Hematopoietic multipotent progenitor cell (in vitro differentiated cells): Measurements from ENCODE around the gene COPB2. TPM values are rescaled to one million over a fixed set of nuclear protein-coding genes. Genes with fewer than 3 reads are reported as not detected.

Source experiments
- DNase-seq, 3 donors: peaks; one replicate each; pipeline ENCODE4 v3.0.0-alpha.2; 2011 to 2015; ENCODE audit warnings: low read depth in 2 of 3, low spot score in 2 of 3
- small RNA-seq: library from RNA; depleted of rRNA; stranded (forward); fragments of <200 nt; gene quantifications from one replicate; pipeline ENCODE3, GENCODE V24; 2012
- total RNA-seq: library from RNA; depleted of rRNA; stranded (reverse); fragments of >200 nt; gene quantifications from one replicate; pipeline ENCODE4 v1.2.3, GENCODE V29; 2012

COPB2 gene
- total RNA-seq, 1 donor = 40.9 TPM

DNA sequence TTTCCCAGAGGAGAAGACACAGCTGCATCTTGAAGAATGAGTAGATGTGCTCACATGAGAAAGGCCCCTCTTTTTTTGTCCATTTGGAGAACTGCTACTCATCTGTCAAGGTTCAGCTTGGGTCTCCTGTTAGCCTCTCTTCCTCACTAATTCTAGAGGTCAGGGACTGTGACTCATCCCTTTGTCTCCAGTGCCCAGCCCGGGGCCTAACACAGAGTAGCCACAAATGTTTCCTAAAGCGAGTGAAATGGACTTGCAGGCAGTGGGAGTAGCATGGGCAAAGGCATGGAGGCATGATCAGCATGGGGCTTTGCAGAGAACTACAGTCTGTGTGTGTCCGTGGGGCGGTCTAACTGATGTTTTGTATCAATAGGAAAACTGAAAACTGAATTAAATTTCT is 79.6 kb downstream of the COPB2 start:
- no peak for DNase-seq

DNA sequence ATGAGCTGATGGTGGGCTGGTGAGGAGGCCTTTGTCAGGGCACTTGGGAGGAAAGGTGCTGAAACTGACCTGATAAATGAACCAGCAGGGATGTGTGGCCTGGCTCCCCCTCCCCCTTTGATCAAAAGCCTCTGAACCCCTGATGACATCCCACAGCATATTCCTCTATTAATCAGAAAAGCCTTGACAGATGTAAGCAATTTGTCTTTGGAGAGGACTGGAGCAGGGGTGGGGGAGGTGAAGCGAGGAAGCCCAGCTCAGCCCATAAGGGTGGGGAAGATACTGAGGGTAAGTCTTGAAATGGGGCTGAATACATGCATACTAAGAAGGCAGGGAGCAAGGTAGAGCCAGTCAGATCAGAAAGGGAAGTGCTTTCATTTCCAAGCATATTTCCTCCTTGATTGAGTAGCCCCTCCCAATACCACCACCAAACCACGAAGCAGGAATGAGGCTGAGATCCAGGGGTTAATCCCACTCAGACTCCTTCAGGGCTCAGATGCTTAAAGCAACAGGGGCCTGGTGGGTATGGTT is 80.3 kb downstream of the COPB2 start:
- no peak for DNase-seq

DNA sequence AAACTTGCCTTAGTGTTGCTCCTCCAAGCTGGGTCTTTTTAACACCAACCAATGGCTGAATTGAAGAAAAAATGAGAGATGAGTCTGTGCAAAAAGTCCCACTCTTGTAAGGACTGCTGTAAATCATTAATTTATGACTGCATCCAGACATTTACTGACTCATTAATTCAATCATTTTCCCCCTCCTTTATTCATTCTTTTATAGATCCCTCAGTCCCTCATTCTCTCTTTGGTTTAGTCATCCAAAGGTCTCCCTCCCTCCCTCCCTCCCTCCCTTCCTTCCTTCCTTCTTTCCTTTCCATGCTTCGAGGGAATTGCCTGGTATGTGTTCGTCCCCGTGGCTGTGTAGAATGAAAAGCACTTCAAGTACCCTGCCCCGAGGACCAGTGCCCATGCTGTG is 80.9 kb downstream of the COPB2 start:
- no peak for DNase-seq

DNA sequence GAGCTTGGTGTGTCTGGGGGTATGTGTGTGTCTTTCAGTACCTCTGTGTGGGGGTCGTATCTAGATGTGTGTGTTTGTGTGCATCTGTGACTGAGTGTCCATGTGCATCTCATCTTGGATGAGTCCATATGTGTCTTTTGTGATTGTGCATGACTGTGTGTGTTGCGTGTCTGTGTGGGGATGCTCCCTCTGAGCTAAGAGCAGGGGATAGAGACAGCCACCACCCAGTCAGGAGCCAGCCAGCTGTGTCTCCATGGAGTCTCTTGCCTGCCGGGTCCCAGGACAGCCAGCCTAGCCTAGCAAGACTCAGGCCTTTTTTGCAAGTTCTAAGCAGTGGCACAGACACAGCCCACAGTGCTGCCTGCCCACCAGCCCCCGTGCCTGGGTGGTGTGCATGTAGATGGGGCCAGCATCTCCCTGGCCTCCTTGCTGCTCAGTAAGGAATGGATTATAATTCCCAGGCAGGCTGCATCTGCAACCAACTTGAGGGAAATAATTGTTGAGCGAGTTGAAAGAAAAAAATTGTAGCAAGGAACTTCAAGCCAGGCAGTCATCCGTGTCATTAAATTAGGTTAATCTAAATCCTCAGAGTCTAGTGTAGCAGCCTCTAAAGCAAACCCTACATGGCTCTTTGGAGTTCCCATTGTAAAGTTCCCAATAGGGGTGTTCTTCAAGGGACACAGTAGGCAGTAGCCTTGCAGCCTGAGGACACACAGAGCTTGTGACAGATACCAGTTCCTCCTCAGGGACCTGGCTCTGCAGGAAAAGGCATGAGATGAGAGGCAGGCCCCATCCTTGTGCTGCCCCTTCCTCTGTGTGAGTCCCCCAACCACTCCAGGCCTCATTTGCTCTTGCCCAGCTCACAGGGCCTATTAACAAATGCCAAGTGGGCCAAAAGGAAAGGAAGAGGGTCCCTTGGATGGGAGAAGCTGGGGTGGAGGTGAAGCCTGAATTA is 81.6 kb downstream of the COPB2 start:
- no peak for DNase-seq

Small RNAs within 50 kb of the gene (small RNA-seq; reads per million reads assigned to genes)
- gene RF00026 = not detected

Other genes starting within 250 kb of the COPB2 start
- gene MRPS22, start 45.6 kb downstream of the COPB2 start, total RNA-seq = 28.8 TPM
- not detected for gene RBP2, start 86.9 kb upstream of the COPB2 start, total RNA-seq
- gene RBP1, start 150.1 kb upstream of the COPB2 start, total RNA-seq = not detected